SK-N-MC (cell line): ENCODE measurements around the gene UBAC2.

Source experiments
- DNase-seq: peaks from one replicate; pipeline ENCODE4 v3.0.0-alpha.2; 2011; ENCODE audit warnings: low read depth, low spot score
- H3K27ac ChIP-seq: fragments of 200-600 bp; sonication (generic); 2 replicates; pipeline ENCODE4 v1.5.1; 2016; ENCODE audit warnings: mixed run types
- H3K36me3 ChIP-seq: fragments of 200-600 bp; sonication (generic); 2 replicates; pipeline ENCODE4 v1.6.1; 2017; ENCODE audit warnings: antibody characterized with exemption, low read length, mixed read lengths; ENCODE audit not compliant: insufficient read depth
- H3K4me3 ChIP-seq: fragments of 200-600 bp; sonication (generic); 2 replicates; pipeline ENCODE4 v1.5.1; 2016
- H3K9ac ChIP-seq: fragments of 200-600 bp; sonication (generic); 2 replicates; pipeline ENCODE4 v1.8.0; 2017; ENCODE audit warnings: mixed run types, mixed read lengths; ENCODE audit not compliant: insufficient read length
- H3K9me3 ChIP-seq: fragments of 200-600 bp; sonication (generic); 2 replicates; pipeline ENCODE4 v1.6.1; 2017; ENCODE audit warnings: low read depth, mild to moderate bottlenecking, antibody characterized with exemption, low read length, moderate library complexity, mixed read lengths
- EZH2 ChIP-seq: fragments of 200-600 bp; sonication (generic); IDR thresholded peaks from one replicate; pipeline ENCODE4 v1.6.1; 2017; ENCODE audit warnings: antibody characterized with exemption
- FOXP2 ChIP-seq: optimal IDR thresholded peaks from 2 replicates; pipeline ENCODE3; 2011; ENCODE audit warnings: mild to moderate bottlenecking, moderate library complexity; ENCODE audit not compliant: insufficient read depth; ENCODE audit errors: extremely low read length, control extremely low read depth
- POLR2AphosphoS5 ChIP-seq: IDR thresholded peaks from 2 replicates; pipeline ENCODE4 v1.6.1; 2012; ENCODE audit warnings: mild to moderate bottlenecking, low read depth, low read length, borderline replicate concordance

UBAC2 gene, protein sequence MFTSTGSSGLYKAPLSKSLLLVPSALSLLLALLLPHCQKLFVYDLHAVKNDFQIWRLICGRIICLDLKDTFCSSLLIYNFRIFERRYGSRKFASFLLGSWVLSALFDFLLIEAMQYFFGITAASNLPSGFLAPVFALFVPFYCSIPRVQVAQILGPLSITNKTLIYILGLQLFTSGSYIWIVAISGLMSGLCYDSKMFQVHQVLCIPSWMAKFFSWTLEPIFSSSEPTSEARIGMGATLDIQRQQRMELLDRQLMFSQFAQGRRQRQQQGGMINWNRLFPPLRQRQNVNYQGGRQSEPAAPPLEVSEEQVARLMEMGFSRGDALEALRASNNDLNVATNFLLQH

GRCh38 chr13:99200432-99201167 is at the start of gene UBAC2:
UBAC2 (plus strand) TSS chr13:99200854; CDS start chr13:99200909, 55 bp downstream.
- Histone ChIP-seq H3K9ac (peak within 1 kb of the TSS; percentile 98), H3K36me3 (no peaks in the 10 kb centered on the region), H3K9me3 (no peaks in the 10 kb centered on the region), H3K4me3 (peak within 1 kb of the TSS; percentile 97), H3K27ac (peak within 1 kb of the TSS; percentile 88)
- peak; percentile 60 for DNase-seq
- TF ChIP-seq FOXP2 = no peak
- TF ChIP-seq POLR2AphosphoS5 = peak; percentile 99
- no peak for TF ChIP-seq EZH2

- TF ChIP-seq FOXP2 = no peak
- TF ChIP-seq POLR2AphosphoS5 = no peak
- TF ChIP-seq EZH2 = no peak
- H3K36me3 ChIP-seq = no peaks in the 10 kb centered on the region
- no peak for DNase-seq
- no peak overlapping the region for H3K4me3 ChIP-seq
- H3K27ac ChIP-seq = 0 out of 2 replicates have a peak overlapping the region, but pooled peaks have one; percentile 16
- H3K9me3 ChIP-seq = no peaks in the 10 kb centered on the region
- no peak overlapping the region for H3K9ac ChIP-seq
Measured at GRCh38 chr13:99151516-99151915, 49.1 kb upstream of the UBAC2 start.

DNA sequence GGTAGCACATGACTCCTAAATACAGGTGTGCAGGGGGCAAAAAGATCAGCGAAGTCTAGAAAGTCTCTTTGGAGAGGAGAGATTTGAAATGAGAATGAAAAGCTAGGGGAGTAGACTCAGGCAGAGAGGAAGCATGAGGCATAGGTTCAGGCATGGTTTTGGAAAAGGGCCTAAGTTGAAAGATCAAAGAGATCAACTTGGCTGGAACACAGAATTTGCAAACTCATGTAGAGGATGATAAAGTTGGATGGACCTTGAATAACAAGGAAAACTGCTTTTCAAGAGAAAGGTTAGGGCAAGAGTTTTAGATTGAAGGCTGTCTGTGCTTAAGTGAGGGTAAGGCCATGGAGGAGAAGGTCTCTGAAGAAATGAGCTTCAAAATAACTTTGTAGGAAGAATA is 47.4 kb upstream of the UBAC2 start:
- Histone ChIP-seq H3K9ac (no peak overlapping the region), H3K9me3 (no peaks in the 10 kb centered on the region), H3K36me3 (no peaks in the 10 kb centered on the region), H3K27ac (no peak overlapping the region), H3K4me3 (no peak overlapping the region)
- no peak for DNase-seq
- TF ChIP-seq EZH2 (no peak), FOXP2 (no peak), POLR2AphosphoS5 (no peak)

GRCh38 chr13:99154064-99154463 is 46.6 kb upstream of the UBAC2 start:
- H3K9ac ChIP-seq = no peak overlapping the region
- no peak overlapping the region for H3K4me3 ChIP-seq
- no peak overlapping the region for H3K27ac ChIP-seq
- H3K9me3 ChIP-seq = no peaks in the 10 kb centered on the region
- DNase-seq = no peak
- TF ChIP-seq EZH2 (no peak), POLR2AphosphoS5 (no peak), FOXP2 (no peak)
- H3K36me3 ChIP-seq = no peaks in the 10 kb centered on the region

GRCh38 chr13:99155821-99156220 is 44.8 kb upstream of the UBAC2 start:
- H3K4me3 ChIP-seq = no peak overlapping the region
- no peaks in the 10 kb centered on the region for H3K36me3 ChIP-seq
- DNase-seq = no peak
- no peak for TF ChIP-seq POLR2AphosphoS5
- TF ChIP-seq FOXP2 = no peak
- TF ChIP-seq EZH2 = no peak
- no peak overlapping the region for H3K27ac ChIP-seq
- no peaks in the 10 kb centered on the region for H3K9me3 ChIP-seq
- H3K9ac ChIP-seq = no peak overlapping the region

GRCh38 chr13:99157046-99157445 is 43.6 kb upstream of the UBAC2 start:
- Histone ChIP-seq H3K27ac (no peak overlapping the region), H3K4me3 (no peak overlapping the region), H3K36me3 (no peaks in the 10 kb centered on the region), H3K9ac (no peak overlapping the region), H3K9me3 (no peaks in the 10 kb centered on the region)
- TF ChIP-seq FOXP2 (no peak), EZH2 (no peak), POLR2AphosphoS5 (no peak)
- no peak for DNase-seq

- H3K4me3 ChIP-seq = no peak overlapping the region
- H3K9ac ChIP-seq = no peak overlapping the region
- DNase-seq = no peak
- no peaks in the 10 kb centered on the region for H3K36me3 ChIP-seq
- TF ChIP-seq FOXP2 (no peak), EZH2 (no peak), POLR2AphosphoS5 (no peak)
- no peaks in the 10 kb centered on the region for H3K9me3 ChIP-seq
- no peak overlapping the region for H3K27ac ChIP-seq
Measured at GRCh38 chr13:99158846-99159245, 41.8 kb upstream of the UBAC2 start.

GRCh38 chr13:99159331-99160061 is 41.2 kb upstream of the UBAC2 start:
- DNase-seq = no peak
- no peak overlapping the region for H3K9ac ChIP-seq
- no peak for TF ChIP-seq EZH2
- TF ChIP-seq FOXP2 = no peak
- TF ChIP-seq POLR2AphosphoS5 = no peak
- no peaks in the 10 kb centered on the region for H3K9me3 ChIP-seq
- no peaks in the 10 kb centered on the region for H3K36me3 ChIP-seq
- H3K4me3 ChIP-seq = no peak overlapping the region
- H3K27ac ChIP-seq = no peak overlapping the region
